H7 (cell line): Measurements from ENCODE around the gene TBX15. TPM values are rescaled to one million over a fixed set of nuclear protein-coding genes. Genes with fewer than 3 reads are reported as not detected.

Experiments used
- DNase-seq: peaks from one replicate; pipeline ENCODE4 v3.0.0; 2012
- H3K27me3 ChIP-seq: 2 replicates; pipeline ENCODE4 v1.6.0; 2011; ENCODE audit warnings: mild to moderate bottlenecking, low read length; ENCODE audit not compliant: control insufficient read depth, insufficient read depth
- H3K36me3 ChIP-seq: replicated peaks from 2 replicates; pipeline ENCODE4 v1.5.1; 2011; ENCODE audit warnings: low read length; ENCODE audit not compliant: control insufficient read depth, insufficient read depth
- H3K4me3 ChIP-seq: 2 replicates; pipeline ENCODE4 v1.5.1; 2011; ENCODE audit warnings: low read depth, mild to moderate bottlenecking, control low read depth, low read length, moderate library complexity; ENCODE audit not compliant: insufficient read depth
- total RNA-seq: library from RNA; depleted of rRNA; stranded (reverse); fragments of >200 nt; shearing (Covaris generic); gene quantifications from 2 replicates; pipeline ENCODE4 v1.2.3, GENCODE V29; 2014

The TBX15 gene
- total RNA-seq, 1 experiment from 2014 or later, result 13.8 TPM

GRCh38 chr1:118945489-118945888 lies 42.7 kb downstream of the TBX15 start:
- Histone ChIP-seq H3K27me3 (no peaks in the 10 kb centered on the region), H3K36me3 (no peaks in the 10 kb centered on the region), H3K4me3 (no peak overlapping the region)
- DNase-seq, result no peak

GRCh38 chr1:118944546-118944945 lies 43.6 kb downstream of the TBX15 start:
- no peaks in the 10 kb centered on the region for H3K27me3 ChIP-seq
- no peak for DNase-seq
- no peak overlapping the region for H3K4me3 ChIP-seq
- no peaks in the 10 kb centered on the region for H3K36me3 ChIP-seq

- H3K36me3 ChIP-seq, result no peaks in the 10 kb centered on the region
- H3K27me3 ChIP-seq, result no peaks in the 10 kb centered on the region
- no peak overlapping the region for H3K4me3 ChIP-seq
- no peak for DNase-seq
Observed at GRCh38 chr1:118944133-118944532, 44.0 kb downstream of the TBX15 start.

- no peaks in the 10 kb centered on the region for H3K27me3 ChIP-seq
- DNase-seq, result no peak
Observed at GRCh38 chr1:118940957-118941356, 47.2 kb downstream of the TBX15 start.

DNA sequence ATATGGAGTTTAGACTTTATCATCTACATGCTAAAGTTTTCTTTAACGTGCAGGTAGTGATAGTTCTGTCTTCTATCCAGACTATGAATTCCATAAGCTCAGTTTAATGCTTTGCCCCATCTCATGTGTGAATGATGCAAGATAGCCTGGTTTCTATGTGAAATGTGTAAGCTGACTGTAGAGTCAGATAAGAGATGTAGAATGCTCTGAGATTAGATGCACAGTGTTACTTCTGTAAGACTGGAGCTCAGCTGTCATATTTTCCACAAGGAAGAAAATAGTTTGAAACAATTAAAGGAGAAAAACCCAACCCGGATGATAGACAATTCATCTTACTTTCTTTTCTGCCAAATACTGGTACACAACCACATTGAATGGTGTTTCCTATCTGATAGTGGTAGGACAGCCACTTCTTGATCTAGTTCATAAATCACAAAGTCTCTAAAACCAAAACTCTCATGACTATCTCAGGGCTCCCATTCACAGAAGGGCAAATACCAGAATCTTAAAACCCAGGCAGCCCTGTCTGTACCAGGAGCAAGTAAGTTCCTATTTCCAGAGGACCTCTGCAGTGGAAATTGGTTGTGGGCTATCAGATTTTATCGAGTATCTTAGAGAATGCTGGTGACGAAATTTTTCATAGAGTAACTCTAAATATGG lies 50.6 kb downstream of the TBX15 start:
- H3K36me3 ChIP-seq, result no peaks in the 10 kb centered on the region
- H3K27me3 ChIP-seq, result no peaks in the 10 kb centered on the region
- H3K4me3 ChIP-seq, result no peak overlapping the region
- DNase-seq, result no peak

More at GRCh38 chr1:118940957-118941356, 47.2 kb downstream of the TBX15 start:
- Histone ChIP-seq H3K4me3 (no peak overlapping the region), H3K36me3 (no peaks in the 10 kb centered on the region)

DNA sequence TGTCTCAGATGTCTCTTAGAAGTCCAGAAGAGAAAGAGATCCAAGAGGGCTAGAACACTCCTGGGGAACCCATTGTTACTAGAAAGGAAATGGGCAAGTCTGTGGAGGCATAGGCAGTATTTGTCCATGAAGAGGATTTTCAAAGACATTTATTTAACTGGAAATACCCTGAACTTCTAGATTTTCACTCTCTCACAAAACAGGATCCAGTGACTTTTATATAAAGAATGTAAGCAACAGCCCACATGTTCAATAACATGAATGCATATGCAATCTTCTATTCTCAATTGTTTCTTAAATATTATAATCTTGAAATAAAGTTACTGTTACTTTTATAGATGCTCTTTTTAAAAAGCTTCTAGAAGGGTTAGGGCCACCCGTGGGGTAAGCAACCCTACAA lies 53.4 kb downstream of the TBX15 start:
- Histone ChIP-seq H3K4me3 (no peak overlapping the region), H3K36me3 (no peaks in the 10 kb centered on the region), H3K27me3 (no peaks in the 10 kb centered on the region)
- DNase-seq, result no peak

DNA sequence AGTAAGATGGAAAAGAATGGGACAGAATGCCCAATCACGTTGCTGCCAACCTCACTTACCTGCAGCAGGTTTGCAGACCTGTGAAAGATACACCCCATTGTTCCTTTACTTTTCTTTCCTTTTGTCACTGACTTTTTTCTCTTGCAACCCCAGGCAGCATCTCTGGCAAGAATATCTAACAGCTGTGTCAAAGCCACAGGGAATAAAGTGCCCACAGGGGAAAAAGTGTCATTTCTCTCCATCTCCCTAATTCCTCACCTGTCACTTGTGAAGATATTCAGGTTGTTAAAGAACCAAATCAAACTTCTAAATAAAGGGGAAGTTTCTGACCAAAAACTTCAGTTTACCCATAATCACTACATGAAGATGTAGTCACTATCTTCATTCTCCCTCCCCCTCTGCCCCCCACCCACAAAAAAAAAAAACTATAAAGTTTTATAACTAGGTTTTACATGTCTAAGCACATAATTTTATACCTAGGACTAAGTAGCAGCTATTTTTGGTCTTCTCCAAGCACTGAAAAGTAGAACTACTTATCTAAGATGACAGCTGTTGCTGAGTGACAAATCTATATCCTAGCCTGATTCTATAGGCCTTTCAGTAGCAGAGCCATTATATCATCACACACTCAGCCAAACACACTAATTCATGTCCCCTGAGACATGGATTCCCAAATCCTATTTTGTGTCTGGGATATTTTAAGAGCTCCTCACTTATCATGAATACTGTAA lies 54.9 kb downstream of the TBX15 start:
- no peaks in the 10 kb centered on the region for H3K36me3 ChIP-seq
- DNase-seq, result no peak
- no peaks in the 10 kb centered on the region for H3K27me3 ChIP-seq
- H3K4me3 ChIP-seq, result no peak overlapping the region

- no peaks in the 10 kb centered on the region for H3K36me3 ChIP-seq
- H3K4me3 ChIP-seq, result no peak overlapping the region
- no peak for DNase-seq
- no peaks in the 10 kb centered on the region for H3K27me3 ChIP-seq
Observed at GRCh38 chr1:118931876-118932275, 56.3 kb downstream of the TBX15 start.

DNA sequence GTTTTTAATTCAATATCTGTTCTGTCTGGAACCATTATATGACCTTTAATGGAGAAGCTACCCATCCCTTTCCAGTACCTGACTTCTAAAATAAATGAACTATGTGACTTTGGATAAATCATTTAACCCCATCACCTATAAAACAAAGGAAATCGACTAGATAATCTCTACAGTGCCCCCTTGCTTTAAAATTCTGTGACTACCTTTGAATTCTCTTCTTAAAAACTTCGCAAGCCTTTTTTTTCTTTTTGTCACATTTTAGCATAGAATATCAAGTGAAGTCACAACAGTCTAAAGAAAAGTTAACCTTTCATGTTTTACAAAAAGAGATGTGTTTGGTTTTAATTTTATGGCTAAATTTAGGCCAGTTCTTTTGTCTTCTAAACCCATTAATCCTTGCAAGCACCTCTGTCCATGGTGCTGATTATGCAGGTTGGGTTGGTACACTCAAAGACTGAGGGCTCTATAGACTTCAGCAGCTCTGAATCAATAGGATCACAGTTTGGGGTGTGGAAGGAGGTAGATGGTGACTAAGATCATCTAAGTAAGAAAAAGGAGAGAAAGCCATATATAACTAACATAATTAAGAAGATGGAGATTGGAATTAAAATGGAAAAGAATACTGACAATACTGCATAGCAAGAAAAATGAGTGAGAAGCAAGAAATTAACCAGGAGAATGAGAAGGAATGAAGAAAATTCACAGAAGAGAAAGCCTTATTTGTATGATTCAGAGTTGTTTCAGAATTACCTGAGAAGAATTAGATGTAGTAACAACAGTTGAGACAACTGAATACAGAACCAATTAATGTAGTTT lies 59.2 kb downstream of the TBX15 start:
- DNase-seq, result peak; percentile 7
- H3K27me3 ChIP-seq, result no peaks in the 10 kb centered on the region
- H3K4me3 ChIP-seq, result no peak overlapping the region
- H3K36me3 ChIP-seq, result no peaks in the 10 kb centered on the region

DNA sequence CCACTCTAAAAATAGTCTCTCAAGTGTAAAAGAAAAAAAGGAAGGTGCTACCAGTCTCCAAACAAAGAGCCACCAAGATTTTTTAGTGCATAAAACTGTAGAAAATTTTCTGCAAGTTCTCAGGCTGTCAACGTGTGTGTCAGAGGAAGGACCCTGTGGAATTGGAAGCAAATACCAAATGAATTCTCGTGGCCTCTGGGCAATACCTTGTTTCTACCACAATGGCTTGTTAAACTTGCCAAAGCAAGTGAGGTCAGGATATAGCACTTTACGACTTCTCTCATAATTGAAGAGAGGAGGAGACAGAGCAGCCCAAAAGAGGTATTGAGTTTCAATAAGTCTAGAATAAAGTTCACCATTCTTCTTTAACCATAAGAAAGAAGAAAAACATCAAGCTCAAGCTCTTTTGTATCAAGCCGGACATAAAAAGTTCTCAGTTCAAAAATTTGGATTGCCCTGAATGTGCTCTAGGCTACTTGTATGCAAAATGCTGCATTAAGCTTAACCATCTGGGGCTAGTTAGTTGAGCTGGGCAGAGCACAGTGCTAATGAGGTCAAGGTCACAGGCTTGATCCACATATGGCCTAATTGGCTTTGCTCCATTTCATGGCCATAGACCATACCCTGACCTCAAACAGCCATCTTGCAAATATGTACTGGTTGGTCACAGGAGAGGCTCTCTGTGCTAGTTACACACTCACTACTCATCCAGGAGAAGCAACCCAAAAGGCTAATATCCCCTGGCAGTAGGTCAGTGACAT lies 60.5 kb downstream of the TBX15 start:
- Histone ChIP-seq H3K36me3 (no peaks in the 10 kb centered on the region), H3K4me3 (no peak overlapping the region), H3K27me3 (no peaks in the 10 kb centered on the region)
- DNase-seq, result no peak

DNA sequence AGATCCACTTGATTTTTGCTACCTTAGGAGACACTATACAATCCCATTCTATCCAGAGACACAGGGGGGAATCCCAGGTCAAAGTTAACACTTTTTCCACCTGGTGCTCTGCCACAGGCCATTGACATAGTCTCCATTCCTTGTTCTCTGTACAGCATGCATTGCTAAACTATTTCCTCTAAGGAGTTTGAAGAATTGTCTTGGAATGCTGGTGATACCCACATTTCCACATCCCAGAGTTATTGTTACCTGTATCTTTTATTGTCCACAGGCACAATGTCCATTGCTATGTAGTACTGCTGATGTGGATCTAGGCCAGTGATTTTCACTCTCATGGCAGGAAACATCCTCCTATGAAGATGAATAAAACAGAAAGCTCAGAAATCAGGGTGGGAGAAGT lies 61.9 kb downstream of the TBX15 start:
- no peak for DNase-seq
- Histone ChIP-seq H3K4me3 (no peak overlapping the region), H3K27me3 (no peaks in the 10 kb centered on the region), H3K36me3 (no peaks in the 10 kb centered on the region)

DNA sequence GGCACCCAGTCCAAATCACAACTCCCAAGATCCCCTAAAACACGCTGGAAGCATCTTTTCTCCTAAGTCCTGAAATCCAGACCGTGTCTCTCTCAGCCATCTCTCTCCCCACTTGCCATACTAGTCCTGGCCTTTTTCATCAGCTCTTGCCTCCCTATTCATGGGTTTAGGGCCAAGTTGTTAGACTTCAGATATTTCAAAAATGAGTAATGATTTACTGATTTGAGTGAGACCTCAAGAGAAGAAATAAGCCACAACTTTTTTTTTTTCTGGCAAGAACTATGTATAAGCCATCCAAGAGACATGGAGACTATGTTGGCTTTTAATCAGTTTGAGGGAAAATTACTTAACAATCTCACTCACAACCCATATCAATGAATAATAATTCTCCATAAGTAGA lies 62.5 kb downstream of the TBX15 start:
- H3K27me3 ChIP-seq, result no peaks in the 10 kb centered on the region
- no peak for DNase-seq
- H3K36me3 ChIP-seq, result no peaks in the 10 kb centered on the region
- no peak overlapping the region for H3K4me3 ChIP-seq

DNA sequence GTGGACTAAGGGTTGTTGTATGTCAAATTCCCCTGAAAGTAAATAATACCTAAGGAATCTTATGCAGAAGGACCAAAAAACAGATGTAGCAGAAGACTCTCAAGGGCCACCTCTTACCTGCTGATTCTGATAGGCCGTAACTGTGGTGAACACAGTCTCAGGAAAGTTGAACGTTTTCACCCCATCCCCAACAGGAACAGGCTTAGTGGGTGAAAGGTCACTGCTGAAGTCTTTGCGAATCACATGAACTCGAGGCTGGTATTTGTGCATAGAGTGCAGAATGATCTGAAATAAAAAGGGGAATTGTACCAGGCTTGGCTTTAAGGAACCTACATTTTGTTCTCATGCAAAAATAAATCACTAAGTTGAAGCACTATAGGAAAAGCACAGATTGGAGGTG lies 64.8 kb downstream of the TBX15 start:
- Histone ChIP-seq H3K27me3 (no peaks in the 10 kb centered on the region), H3K4me3 (no peak overlapping the region), H3K36me3 (no peaks in the 10 kb centered on the region)
- DNase-seq, result no peak

DNA sequence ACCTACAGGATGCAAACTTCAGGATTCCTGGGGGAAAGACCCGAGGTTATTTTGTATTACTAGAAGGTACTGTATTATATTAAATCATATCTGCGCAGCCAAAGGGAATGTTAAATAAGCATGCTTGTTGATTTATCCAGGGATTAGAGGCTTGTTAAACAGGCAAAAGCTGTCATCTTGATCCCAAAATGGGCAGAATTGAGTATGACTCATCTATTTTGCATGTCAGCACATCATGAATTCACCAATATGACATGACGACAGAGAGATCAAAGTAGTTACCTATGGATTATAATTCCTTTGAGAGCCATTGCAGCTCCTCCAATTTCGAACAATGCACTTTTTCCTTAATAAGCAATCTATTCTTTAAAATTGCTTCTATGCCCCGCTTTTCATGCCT lies 66.1 kb downstream of the TBX15 start:
- Histone ChIP-seq H3K36me3 (no peaks in the 10 kb centered on the region), H3K4me3 (no peak overlapping the region), H3K27me3 (no peaks in the 10 kb centered on the region)
- no peak for DNase-seq
